ENCODE data around the gene C1QTNF9B. TPM values are rescaled to one million over a fixed set of nuclear protein-coding genes. Genes with fewer than 3 reads are reported as not detected.

Gene C1QTNF9B
- total and polyA plus RNA-seq, 2 of the 13 experiments (the other 11 are each of a cell fraction or from before 2014, with no cell fraction given) = not detected

- TF ChIP-seq ARID5B (CRISPR knock-in tag; IDR thresholded peaks at IDR 0.05) (peak; percentile 73), TAF1 (CRISPR knock-in tag; IDR thresholded peaks at IDR 0.05) (peak; percentile 65), EP300 (IDR thresholded peaks at IDR 0.05; ENCODE audit: low read depth in 2 of 2, low read length in 2 of 2) (0 out of 4 replicates have a peak, but pooled peaks of 1 of the 2 experiments have one; percentile 14), EP300 (CRISPR knock-in tag; IDR thresholded peaks at IDR 0.05; ENCODE audit: borderline replicate concordance) (no peak), BCL6 (CRISPR knock-in tag; IDR thresholded peaks at IDR 0.05) (peak; percentile 38; the same call in 1 of the 2 replicates), SAP130 (CRISPR knock-in tag; IDR thresholded peaks at IDR 0.05; ENCODE audit: low read depth) (peak; percentile 100), ZSCAN9 (CRISPR knock-in tag; IDR thresholded peaks at IDR 0.05; ENCODE audit: borderline replicate concordance) (0 out of 2 replicates have a peak, but pooled peaks have one; percentile 30), WIZ (CRISPR knock-in tag; IDR thresholded peaks at IDR 0.05) (no peak), DMAP1 (CRISPR knock-in tag; IDR thresholded peaks at IDR 0.05) (peak; percentile 66), HMG20B (CRISPR knock-in tag; conservative IDR thresholded peaks at IDR 0.05) (0 out of 2 replicates have a peak, but pooled peaks have one; percentile 25), FOXA3 (CRISPR knock-in tag; IDR thresholded peaks at IDR 0.05) (peak; percentile 58), E2F5 (CRISPR knock-in tag; conservative IDR thresholded peaks at IDR 0.05) (peak; percentile 75), ZNF17 (CRISPR knock-in tag; IDR thresholded peaks at IDR 0.05) (no peak), NR2F1 (CRISPR knock-in tag; IDR thresholded peaks at IDR 0.05) (no peak; a peak in 1 of 4 replicates), TSC22D2 (CRISPR knock-in tag; IDR thresholded peaks at IDR 0.05; ENCODE audit: borderline replicate concordance) (peak; percentile 38; the same call in 1 of the 2 replicates), SMAD3 (CRISPR knock-in tag; IDR thresholded peaks at IDR 0.05) (0 out of 2 replicates have a peak, but pooled peaks have one; percentile 67), ZFY (CRISPR knock-in tag; IDR thresholded peaks at IDR 0.05) (peak; percentile 51), NR2C2 (CRISPR knock-in tag; IDR thresholded peaks at IDR 0.05; ENCODE audit: borderline replicate concordance) (peak; percentile 61; the same call in 1 of the 2 replicates), ERF (CRISPR knock-in tag; IDR thresholded peaks at IDR 0.05) (0 out of 2 replicates have a peak, but pooled peaks have one; percentile 38), NFKBIZ (CRISPR knock-in tag; IDR thresholded peaks at IDR 0.05) (no peak), IRF2 (CRISPR knock-in tag; IDR thresholded peaks at IDR 0.05) (peak; percentile 92), HOXA3 (CRISPR knock-in tag; IDR thresholded peaks at IDR 0.05) (peak; percentile 89)
- TF ChIP-seq, protein P1, sequence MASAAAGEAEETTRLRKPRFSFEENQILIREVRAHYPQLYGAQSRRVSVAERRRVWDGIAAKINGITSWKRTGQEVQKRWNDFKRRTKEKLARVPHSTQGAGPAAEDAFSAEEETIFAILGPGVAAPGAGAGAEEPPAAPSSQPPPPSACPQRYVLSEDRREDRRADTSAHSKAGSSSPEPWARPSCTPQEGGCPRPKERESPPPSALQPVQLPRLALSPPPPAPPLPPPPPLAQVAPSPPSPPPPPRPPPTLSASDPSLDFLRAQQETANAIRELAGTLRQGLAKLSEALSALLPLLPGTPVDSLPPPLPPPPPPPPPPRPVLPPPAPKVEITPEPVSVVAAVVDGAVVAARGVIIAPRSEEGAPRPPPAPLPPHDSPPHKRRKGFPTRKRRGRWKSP (CRISPR knock-in tag; IDR thresholded peaks at IDR 0.05) = peak; percentile 80
- TF ChIP-seq, protein P2, sequence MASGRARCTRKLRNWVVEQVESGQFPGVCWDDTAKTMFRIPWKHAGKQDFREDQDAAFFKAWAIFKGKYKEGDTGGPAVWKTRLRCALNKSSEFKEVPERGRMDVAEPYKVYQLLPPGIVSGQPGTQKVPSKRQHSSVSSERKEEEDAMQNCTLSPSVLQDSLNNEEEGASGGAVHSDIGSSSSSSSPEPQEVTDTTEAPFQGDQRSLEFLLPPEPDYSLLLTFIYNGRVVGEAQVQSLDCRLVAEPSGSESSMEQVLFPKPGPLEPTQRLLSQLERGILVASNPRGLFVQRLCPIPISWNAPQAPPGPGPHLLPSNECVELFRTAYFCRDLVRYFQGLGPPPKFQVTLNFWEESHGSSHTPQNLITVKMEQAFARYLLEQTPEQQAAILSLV (CRISPR knock-in tag; IDR thresholded peaks at IDR 0.05; ENCODE audit: borderline replicate concordance) = peak; percentile 85
These were observed 8.4 kb downstream of the C1QTNF9B start, which contains the start of gene MIPEP (continued) for GRCh38 chr13:23888658-23889614.

All from HepG2 (cell line).